GM21737 (cell line): ENCODE measurements around the gene C7.
A peak's percentile ranks its signal among the peaks of the same experiment; 100 is the strongest.
"Not testable (repeated sequence)": the region's sequence is repeated elsewhere in the genome, so short reads cannot be mapped to it uniquely, and the experiment has no call there.

Source experiments
- ATAC-seq: cut with Tn5 transposase; IDR thresholded peaks from one replicate; pipeline ENCODE4 v1.9.1; 2021; ENCODE audit warnings: mild to moderate bottlenecking, moderate library complexity; ENCODE audit not compliant: unreplicated experiment

Gene C7

GRCh38 chr5:40909264-40909663 lies at the start of gene C7:
Gene C7, plus strand, starts transcription at chr5:40909497. Its CDS starts 114 bp downstream, at chr5:40909611.
- no peak for ATAC-seq

DNA sequence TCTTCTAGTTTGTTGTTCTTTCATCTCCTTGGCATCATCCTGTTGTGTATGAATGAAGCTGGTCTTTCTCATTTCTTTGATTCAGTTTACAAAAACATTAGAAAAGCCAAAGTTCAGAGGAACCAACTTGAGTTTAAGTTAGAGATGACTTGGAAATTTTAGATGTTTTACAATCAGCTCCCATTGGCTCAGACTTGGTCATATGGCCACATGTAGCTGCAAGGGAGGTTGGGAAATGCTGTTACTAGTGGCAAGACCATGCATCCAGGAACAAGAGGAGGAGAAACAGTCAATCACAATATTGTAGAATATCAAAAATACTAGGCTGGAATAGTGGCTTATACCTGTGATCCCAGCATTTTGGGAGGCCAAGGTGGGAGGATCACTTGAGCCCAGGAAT lies 48.6 kb upstream of the C7 start:
- ATAC-seq, result no peak

- not testable (repeated sequence) for ATAC-seq
These were observed 44.3 kb upstream of the C7 start for GRCh38 chr5:40865004-40865403.

- ATAC-seq, result no peak
These were observed 42.5 kb upstream of the C7 start for GRCh38 chr5:40866844-40867243.

DNA sequence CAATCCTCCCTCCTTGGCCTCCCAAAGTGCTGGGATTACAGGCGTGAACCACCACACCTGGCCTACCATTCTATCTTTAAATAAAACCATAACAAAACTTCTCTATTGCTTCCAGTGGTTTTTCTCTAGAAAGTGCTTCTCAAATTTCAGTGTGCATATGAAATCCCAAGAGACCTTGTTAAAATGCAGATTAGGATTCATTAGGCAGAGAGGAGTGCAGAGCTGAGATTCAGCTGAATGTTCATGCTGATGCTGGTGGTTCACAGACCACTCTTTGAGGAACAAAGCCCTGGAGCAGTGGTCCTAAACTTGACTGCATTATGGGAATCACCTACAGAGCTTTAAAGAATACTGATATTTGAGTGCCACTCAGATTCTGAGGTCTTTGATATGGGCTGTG lies 39.9 kb upstream of the C7 start:
- no peak for ATAC-seq

DNA sequence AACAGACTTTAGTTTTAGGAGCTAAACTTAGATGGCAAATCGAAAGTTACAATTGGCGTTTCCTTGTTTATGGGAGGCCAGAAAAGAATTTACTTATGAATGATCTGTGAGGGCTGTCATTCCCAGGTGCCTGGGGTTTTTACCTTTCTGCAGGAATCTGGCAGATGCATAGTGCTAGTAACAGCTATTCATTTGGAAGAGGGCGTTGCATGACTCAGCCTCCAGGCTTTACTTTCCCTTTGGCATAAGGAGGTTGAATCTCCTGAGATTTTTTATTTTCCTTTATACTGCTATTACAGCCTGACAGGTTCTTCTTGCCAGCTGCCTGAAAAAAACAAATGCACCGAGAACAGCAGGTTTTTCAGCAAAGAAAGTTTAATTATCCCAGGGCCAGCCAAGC lies 38.1 kb upstream of the C7 start:
- no peak for ATAC-seq

GRCh38 chr5:40872253-40872652 lies 37.0 kb upstream of the C7 start:
- ATAC-seq, result not testable (repeated sequence)

- no peak for ATAC-seq
These were observed 35.9 kb upstream of the C7 start for GRCh38 chr5:40873286-40873880.

GRCh38 chr5:40875958-40876357 lies 33.3 kb upstream of the C7 start:
- ATAC-seq, result no peak

DNA sequence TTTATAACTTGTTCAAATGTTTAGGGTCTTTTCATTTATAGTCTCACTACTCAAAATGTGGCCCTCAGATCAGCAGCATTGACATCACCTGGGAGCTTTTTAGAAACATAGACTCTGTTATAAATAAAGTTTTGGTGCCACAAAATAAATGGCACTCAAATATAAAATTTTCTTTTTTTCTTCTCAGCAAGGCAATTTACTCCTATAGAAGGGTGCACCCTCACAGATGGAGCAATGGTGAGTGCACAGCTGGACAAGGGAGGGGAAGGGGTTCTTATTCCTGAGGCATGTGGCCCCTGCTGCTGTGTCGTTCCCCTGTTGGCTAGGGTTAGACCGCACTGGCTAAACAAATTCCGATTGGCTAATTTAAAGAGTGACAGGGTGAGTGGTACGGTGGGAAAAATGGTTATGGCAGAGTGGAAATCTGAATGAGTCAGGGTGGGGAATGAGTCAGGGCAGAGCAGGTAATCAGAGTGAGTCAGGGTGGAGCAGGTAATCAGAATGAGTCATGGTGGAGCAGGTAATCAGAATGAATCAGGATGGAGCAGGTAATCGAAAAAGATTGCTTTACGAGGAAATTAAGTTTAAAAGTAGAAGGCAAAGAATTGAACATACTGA lies 31.8 kb upstream of the C7 start:
- ATAC-seq, result no peak

DNA sequence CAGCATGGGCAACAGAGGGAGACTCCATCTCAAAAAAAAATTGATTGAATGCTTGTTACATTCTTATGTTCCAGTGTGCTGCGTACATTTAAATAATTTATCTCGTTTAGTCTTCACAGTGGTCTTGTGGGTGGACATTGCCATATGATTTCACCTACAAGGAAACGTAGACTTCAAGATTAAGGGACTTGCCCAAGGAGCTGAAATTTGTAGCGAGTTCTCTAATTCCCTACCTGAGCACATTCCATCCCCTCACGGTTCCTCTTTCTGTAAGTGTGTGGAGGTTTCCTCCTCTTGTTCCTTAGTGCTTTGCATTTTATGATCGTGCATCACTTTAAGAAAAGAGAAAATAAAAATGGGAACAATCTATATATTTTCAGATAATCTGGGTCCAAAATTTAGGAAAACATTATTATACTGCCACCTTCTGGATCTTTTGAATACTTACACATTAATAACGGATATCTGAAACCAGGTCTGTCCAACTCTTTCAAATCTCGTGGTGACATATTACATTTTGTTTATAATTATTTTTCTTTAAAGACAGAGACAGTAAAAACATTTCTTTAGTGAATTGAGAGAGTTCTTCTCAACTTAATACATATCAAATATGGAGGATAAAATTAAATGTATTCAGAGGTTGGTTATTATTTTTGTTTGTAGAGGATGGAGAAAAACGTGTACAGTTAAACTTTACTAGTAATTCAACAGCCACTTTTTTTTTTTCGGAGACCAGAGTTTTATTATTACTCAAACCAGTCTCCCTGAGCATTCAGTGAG lies 29.9 kb upstream of the C7 start:
- no peak for ATAC-seq

DNA sequence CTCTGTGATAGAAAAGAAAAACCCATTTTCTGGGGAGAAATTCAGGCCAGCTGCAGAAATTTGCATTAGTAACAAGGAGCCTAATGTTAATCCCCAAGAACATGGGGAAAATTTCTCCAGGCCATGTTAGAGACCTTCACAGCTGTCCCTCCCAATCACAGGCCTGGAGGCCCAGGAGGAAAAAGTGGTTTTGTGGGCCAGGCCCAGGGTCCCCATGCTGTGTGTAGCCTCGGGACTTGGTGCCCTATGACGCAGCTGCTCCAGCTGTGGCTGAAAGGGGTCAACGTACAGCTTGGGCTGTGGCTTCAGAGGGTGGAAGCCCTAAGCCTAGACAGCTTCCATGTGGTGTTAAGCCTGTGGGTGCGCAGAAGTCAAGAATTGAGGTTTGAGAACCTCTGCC lies 27.0 kb upstream of the C7 start:
- ATAC-seq, result no peak

DNA sequence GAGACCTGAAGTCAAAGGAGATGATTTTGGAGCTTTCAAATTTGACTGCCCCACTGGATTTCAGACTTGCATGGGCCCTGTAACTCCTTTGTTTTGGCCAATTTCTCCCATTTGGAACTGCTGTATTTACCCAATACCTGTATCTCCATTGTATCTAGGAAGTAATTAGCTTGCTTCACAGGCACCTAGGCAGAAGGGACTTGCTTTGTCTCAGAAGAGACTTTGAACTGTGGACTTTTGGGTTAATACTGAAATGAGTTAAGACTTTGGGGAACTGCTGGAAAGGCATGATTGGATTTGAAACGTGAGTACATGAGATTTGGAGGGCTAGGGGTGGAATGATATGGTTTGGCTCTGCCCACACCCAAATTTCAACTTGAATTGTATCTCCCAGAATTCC lies 26.2 kb upstream of the C7 start:
- ATAC-seq, result not testable (repeated sequence)

DNA sequence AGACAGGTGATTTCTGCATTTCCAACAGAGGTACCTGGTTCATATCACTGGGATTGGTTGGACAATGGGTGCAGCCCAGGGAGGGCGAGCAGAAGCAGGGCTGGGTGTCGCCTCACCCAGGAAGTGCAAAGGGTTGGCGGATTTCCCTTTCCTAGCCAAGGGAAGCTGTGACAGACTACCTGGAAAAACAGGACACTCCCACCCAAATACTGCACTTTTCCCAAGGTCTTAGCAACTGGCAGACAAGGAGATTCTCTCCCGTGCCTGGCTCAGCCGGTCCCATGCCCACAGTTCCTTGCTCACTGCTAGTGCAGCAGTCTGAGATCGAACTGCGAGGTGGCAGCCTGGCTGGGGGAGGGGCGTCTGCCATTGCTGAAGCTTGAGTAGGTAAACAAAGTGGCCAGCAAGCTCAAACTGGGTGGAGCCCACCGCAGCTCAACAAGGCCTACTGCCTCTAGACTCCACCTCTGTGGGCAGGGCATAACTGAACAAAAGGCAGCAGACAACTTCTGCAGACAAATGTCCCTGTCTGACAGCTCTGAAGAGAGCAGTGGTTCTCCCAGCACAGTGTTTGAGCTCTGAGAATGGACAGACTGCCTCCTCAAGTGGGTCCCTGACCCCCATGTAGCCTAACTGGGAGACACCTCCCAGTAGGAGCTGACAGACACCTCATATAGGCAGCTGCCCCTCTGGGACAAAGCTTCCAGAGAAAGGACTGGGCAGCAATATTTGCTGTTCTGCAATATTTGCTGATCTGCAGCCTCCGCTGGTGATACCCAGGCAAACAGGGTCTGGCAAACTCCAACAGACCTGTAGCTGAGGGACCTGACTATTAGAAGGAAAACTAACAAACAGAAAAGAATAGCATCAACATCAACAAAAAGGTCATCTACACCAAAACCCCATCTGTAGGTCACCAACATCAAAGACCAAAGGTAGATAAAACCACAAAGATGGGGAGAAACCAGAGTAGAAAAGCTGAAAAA lies 13.6 kb upstream of the C7 start:
- ATAC-seq, result not testable (repeated sequence)

DNA sequence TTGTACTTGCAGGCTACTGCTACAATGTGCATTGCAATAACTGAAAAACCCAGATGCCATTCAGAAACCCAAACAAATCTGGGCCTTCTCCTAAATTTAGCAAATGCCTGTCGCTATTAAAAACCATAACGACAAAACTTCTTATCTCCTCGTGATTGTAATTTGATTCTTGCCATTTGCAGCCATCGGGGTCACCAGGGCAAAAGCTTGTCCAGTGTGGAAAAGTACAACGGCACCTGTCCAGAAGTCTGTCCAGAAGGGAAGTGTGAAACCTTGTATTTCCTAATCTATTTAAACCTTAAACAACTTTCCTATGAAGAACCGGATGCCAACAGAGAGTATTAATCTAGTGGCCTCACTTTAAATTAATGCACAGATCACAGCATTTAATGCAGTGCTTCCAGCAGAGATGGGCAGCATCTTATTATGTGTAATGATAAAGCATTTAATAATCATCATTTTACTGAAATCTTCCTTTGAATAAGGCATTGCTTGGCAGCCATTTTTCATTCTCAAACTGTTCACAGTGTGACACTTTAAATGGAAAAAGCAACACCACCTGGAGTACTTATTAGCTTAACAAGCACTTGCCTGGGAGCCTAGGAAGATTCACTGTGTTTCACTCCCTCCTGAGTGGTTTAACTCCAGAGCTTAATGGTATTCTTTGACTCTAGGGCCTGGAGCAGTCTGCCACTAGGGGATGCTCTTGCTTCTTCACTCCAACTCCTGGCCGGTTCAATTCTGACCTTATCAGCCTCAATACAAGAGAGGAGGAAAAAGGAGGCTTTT lies 4.9 kb upstream of the C7 start:
- ATAC-seq, result peak; percentile 83

- no peak for ATAC-seq
These were observed 4.3 kb upstream of the C7 start for GRCh38 chr5:40904994-40905306.

DNA sequence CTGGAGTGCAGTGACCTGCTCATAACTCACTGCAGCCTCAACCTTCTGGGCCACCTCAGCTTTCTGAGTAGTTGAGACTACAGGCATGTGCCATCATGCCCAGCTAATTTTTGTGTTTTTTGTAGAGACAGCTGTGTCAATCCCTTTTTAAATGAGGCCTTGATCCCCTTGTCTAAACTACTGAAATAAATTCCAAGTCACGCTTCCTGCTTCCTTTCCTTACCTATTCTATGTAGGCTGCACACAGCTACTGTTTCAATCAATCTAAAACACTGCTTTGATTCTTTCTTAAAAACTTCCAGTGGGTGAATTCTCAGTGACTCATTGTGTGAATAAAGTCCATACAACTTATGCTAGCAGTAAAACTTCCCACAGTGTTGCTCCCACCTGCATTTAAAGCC lies 2.9 kb upstream of the C7 start:
- ATAC-seq, result no peak

GRCh38 chr5:40909723-40910122 lies 426 bp downstream of the C7 start:
- ATAC-seq, result no peak

DNA sequence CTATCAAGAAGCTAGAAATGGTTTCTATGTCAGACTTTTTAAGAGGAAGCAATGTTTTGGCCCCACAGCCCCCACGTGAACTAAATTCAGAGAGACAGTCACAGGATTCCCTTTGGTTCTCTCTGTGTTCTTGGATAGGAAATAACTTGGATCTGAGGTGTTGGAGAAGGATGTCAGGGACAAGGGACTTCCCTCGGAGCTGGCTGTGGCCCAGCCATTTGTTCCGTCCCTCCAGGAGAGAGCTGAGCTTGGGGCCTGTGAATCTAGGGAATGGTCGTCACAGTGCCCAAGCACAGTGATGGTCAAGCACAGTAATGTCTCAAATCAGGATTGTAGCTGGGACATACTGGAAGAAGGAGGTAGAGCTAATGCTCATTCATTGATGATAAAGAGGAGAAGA lies 2.0 kb downstream of the C7 start:
- no peak for ATAC-seq

DNA sequence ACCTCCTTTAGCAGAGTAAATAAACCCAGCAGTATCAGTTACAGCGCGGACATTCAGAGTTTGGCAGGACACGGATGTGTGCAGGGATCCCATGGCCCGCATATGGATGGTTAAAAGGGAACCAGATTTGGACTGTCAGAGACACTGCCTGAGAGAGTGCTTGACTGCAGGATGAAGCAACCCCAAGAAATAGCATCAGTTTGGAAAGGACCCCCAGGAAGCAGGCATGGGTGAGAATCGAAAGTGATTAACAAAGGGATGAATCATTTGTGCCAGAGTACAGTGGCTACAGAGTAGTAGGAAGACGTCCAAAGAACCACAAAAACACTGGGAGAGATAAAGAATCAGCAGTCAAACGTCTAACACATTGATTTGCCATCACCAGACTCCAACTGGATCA lies 5.5 kb downstream of the C7 start:
- ATAC-seq, result no peak
